ENCODE measurements around the gene KRTAP4-11.
"Not testable (repeated sequence)": the region's sequence is repeated elsewhere in the genome, so short reads cannot be mapped to it uniquely, and the experiment has no call there.

KRTAP4-11 gene

DNA sequence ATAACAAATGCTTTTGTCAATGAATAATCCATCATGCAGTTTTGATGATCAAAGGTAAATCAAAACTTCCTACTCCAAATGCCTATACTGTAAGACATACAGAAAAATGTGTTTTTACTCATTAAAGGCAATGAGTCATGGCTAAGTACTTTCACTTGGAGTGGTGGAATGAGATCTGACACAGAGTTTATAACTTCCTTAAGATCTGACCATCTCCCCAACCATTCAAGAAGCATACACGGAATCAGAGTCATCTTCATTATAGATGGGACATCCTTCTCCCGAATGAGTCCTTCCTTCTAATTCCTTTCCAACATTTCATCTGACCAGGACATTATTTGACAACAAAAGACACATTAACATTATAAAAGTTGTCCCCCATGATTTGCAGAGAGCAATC is 34.7 kb downstream of the KRTAP4-11 start:
- DNase-seq: not testable (repeated sequence)

DNA sequence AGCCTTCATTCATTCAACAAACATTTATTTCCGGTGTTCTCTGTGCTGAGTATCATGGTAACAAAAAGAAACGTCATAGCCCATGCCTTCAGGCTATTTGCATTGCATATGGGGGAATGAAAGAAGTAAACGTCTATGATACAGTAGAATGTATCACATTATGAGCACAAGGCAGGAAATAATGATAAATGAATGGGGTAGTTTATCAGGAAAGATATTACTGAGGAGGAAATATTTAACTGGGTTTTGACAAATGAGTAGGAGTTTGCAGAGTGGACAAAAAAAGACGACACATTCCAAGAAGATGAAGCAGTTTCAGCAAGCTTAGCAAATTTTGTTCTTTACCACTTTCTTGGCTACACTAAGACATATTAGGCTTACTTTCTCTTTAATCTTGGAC is 35.5 kb downstream of the KRTAP4-11 start:
- DNase-seq: no peak

DNA sequence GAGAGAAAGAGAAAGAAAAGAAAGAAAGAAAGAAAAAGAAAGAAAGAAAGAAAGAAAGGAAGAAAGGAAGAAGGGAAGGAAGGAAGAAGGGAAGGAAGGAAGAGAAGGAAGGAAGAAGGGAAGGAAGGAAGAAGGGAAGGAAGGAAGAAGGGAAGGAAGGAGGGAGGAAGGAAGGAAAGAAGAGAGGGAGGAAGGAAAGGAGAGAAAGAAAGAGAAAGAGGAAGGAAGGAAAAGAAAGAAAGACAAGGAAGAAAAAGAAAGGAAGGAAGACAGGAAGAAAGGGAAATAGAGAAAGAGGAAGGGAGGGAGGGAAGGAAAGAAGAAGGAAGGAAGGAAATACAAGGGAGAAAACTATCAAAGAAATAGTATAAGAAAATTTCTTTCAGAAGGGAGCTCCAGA is 41.4 kb downstream of the KRTAP4-11 start:
- no peak for DNase-seq

DNA sequence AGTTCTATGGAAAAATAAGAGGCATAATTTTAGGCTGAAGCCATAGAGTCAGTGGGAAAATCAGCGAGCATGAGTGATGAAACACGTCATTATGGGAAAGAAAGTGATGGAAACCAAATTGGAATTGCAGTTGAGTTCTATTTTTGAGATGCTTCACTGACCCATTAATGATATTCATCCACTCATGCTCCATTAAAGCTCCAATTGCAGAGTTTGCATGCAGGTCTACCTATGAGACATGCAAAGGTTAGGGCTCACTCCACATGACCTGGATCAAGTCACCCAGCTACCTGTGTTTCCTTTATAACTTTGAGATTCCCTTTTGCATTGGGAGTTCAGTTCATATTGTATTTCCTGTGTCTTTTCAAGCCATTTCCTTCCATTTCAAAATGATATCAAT is 44.5 kb downstream of the KRTAP4-11 start:
- DNase-seq: no peak

DNA sequence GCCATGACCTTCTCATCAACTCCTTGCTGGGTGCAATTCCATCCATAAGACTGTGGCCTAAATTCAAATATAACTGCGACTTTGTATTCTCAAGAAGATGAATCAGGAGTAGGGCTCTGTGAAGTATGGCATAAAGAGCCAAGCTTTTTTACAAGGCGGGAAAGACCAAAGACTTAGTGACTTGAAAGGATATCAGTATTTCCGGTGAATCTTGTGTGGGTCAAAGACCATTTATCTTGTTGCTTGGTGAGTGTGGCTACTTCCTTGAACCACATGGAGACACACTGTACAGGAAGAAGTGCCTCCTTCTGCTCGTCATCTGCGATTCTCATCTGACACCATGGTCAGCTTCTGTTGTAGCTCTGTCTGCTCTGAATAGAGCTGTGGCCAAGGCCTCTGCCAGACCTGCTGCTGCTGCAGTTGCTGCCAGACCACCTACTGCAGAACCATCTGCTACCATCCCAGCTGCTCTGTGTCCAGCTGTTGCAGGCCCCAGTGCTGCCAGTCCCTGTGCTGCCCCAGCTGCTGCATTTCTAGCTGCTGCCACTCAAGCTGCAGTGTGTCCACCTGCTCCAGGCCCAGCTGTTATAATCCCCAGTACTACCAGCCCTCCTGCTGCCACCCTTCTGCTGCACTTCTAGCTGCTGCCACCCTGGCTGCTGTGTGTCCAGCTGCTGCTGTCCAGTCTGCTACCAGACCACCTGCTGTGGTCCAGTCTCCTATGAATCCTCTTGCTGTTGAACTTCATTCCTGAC is 46.4 kb downstream of the KRTAP4-11 start:
- no peak for DNase-seq

DNA sequence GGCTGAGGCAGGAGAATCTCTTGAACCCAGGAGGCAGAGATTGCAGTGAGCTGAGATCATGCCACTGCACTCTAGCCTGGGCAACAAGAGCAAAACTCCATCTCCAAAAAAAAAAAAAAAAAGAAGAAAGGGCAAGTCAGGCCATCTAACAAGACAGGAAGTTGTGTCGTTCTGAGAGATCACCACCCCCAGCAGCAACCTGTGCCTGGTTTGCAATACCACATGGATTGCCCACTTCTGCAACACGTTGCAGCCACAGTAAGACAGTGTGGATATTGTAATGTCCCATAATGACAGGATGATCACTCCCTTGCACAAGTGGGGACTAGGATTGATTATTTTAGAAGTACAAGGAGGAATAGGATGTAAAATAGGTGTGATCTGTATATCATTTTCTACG is 49.1 kb downstream of the KRTAP4-11 start:
- DNase-seq: no peak

DNA sequence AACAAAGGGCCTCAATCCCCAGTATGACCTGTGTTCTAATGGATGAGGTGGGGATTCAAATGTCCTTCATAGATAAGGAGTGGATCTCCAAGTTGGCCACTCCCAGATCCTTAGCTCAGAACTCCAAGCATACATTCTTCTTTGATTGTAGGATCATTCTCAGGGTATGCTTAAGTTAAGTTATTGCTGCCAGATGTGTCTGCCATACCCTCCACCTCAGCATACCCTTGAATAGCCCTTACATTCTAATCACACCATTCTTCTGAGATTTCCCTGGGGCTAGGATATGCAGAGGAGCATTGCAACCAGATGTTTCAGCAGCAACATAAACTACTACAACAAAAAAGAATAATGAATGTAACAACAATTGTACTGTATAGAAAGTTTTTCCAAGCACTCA is 50.9 kb downstream of the KRTAP4-11 start:
- DNase-seq: no peak

All from NCI-H345 (cell line).